Dendritic cell treated with granulocyte-macrophage colony-stimulating factor and Interleukin-4, amounts not matched to agents 40 ng/mL and 50 ng/mL, for 4 days (primary cell): ENCODE measurements around the gene GALC.

Source experiments
- H3K27ac Mint-ChIP-seq: one replicate; pipeline ENCODE4 v1.8.0; 2022; ENCODE audit warnings: mild to moderate bottlenecking, mixed read lengths
- H3K27me3 Mint-ChIP-seq: one replicate; pipeline ENCODE4 v1.8.0; 2022; ENCODE audit warnings: mild to moderate bottlenecking, mixed read lengths
- H3K36me3 Mint-ChIP-seq: one replicate; pipeline ENCODE4 v1.8.0; 2022; ENCODE audit warnings: low read depth, mixed read lengths
- H3K4me1 Mint-ChIP-seq: one replicate; pipeline ENCODE4 v1.8.0; 2022; ENCODE audit warnings: low read depth, mixed read lengths
- H3K4me3 Mint-ChIP-seq: one replicate; pipeline ENCODE4 v1.8.0; 2022; ENCODE audit warnings: mild to moderate bottlenecking, moderate library complexity, mixed read lengths
- H3K9me3 Mint-ChIP-seq: one replicate; pipeline ENCODE4 v1.8.0; 2022; ENCODE audit warnings: mixed read lengths
- intact Hi-C: fragments of 100-400 bp; cut with micrococcal nuclease; formaldehyde crosslinking; loops from one replicate; pipeline ENCODE4 v1.15.0; 2022

The GALC gene

GRCh38 chr14:87908550-87908949 is 84.4 kb downstream of the GALC start:
- no peaks in the 10 kb centered on the region for H3K36me3 Mint-ChIP-seq
- peaks cover 5% of the 10 kb centered on the region for H3K27me3 Mint-ChIP-seq
- H3K27ac Mint-ChIP-seq, result no peak overlapping the region
- no peaks in the 10 kb centered on the region for H3K4me1 Mint-ChIP-seq
- no peak overlapping the region for H3K4me3 Mint-ChIP-seq
- intact Hi-C loops, result no loop called here
- peaks cover 2% of the 10 kb centered on the region for H3K9me3 Mint-ChIP-seq

GRCh38 chr14:87901652-87902051 is 91.3 kb downstream of the GALC start:
- Mint-ChIP-seq H3K27me3 (peaks cover 15% of the 10 kb centered on the region), H3K27ac (no peak overlapping the region), H3K4me1 (no peaks in the 10 kb centered on the region), H3K9me3 (no peaks in the 10 kb centered on the region), H3K36me3 (no peaks in the 10 kb centered on the region), H3K4me3 (no peak overlapping the region)
- intact Hi-C loops, result no loop called here

- intact Hi-C loops, result no loop called here
- Mint-ChIP-seq H3K36me3 (no peaks in the 10 kb centered on the region), H3K9me3 (no peaks in the 10 kb centered on the region), H3K4me3 (no peak overlapping the region), H3K4me1 (no peaks in the 10 kb centered on the region), H3K27ac (no peak overlapping the region), H3K27me3 (peaks cover 16% of the 10 kb centered on the region)
Observed at GRCh38 chr14:87901236-87901635, 91.7 kb downstream of the GALC start.

GRCh38 chr14:87899228-87899627 is 93.8 kb downstream of the GALC start:
- Mint-ChIP-seq H3K27ac (no peak overlapping the region), H3K36me3 (no peaks in the 10 kb centered on the region), H3K27me3 (peaks cover 16% of the 10 kb centered on the region), H3K4me1 (no peaks in the 10 kb centered on the region), H3K4me3 (no peak overlapping the region), H3K9me3 (no peaks in the 10 kb centered on the region)
- intact Hi-C loops, result loop anchor here (5.0 kb wide), 1 partner anchor 92 kb away; no protein-coding TSS in a partner anchor

GRCh38 chr14:87898301-87898700 is 94.7 kb downstream of the GALC start:
- H3K4me3 Mint-ChIP-seq, result no peak overlapping the region
- peaks cover 13% of the 10 kb centered on the region for H3K27me3 Mint-ChIP-seq
- no peaks in the 10 kb centered on the region for H3K9me3 Mint-ChIP-seq
- H3K36me3 Mint-ChIP-seq, result no peaks in the 10 kb centered on the region
- intact Hi-C loops, result loop anchor here (5.0 kb wide), 1 partner anchor 91 kb away; no protein-coding TSS in a partner anchor
- no peaks in the 10 kb centered on the region for H3K4me1 Mint-ChIP-seq
- H3K27ac Mint-ChIP-seq, result no peak overlapping the region

GRCh38 chr14:87896393-87897380 is 96.3 kb downstream of the GALC start:
- H3K27ac Mint-ChIP-seq, result no peak overlapping the region
- H3K9me3 Mint-ChIP-seq, result no peaks in the 10 kb centered on the region
- intact Hi-C loops, result loop anchor here (5.0 kb wide), 1 partner anchor 89 kb away; no protein-coding TSS in a partner anchor
- no peak overlapping the region for H3K4me3 Mint-ChIP-seq
- H3K4me1 Mint-ChIP-seq, result no peaks in the 10 kb centered on the region
- peaks cover 13% of the 10 kb centered on the region for H3K27me3 Mint-ChIP-seq
- H3K36me3 Mint-ChIP-seq, result no peaks in the 10 kb centered on the region

- Mint-ChIP-seq H3K27ac (no peak overlapping the region), H3K4me1 (no peaks in the 10 kb centered on the region), H3K27me3 (peaks cover 13% of the 10 kb centered on the region), H3K4me3 (no peak overlapping the region), H3K36me3 (no peaks in the 10 kb centered on the region), H3K9me3 (no peaks in the 10 kb centered on the region)
- intact Hi-C loops, result loop anchor here (5.0 kb wide), 1 partner anchor 88 kb away; no protein-coding TSS in a partner anchor
Observed at GRCh38 chr14:87894920-87895319, 98.1 kb downstream of the GALC start.

- H3K27me3 Mint-ChIP-seq, result peaks cover 13% of the 10 kb centered on the region
Observed at GRCh38 chr14:87892763-87893162, 100.2 kb downstream of the GALC start.

GRCh38 chr14:87888136-87888999 is 104.6 kb downstream of the GALC start:
- peaks cover 1% of the 10 kb centered on the region for H3K27me3 Mint-ChIP-seq
- H3K27ac Mint-ChIP-seq, result no peak overlapping the region
- H3K4me3 Mint-ChIP-seq, result no peak overlapping the region
- no peaks in the 10 kb centered on the region for H3K36me3 Mint-ChIP-seq
- no peaks in the 10 kb centered on the region for H3K4me1 Mint-ChIP-seq
- intact Hi-C loops, result no loop called here
- no peaks in the 10 kb centered on the region for H3K9me3 Mint-ChIP-seq

More at GRCh38 chr14:87892763-87893162, 100.2 kb downstream of the GALC start:
- Mint-ChIP-seq H3K4me3 (no peak overlapping the region), H3K36me3 (no peaks in the 10 kb centered on the region), H3K4me1 (no peaks in the 10 kb centered on the region), H3K27ac (no peak overlapping the region), H3K9me3 (no peaks in the 10 kb centered on the region)
- intact Hi-C loops, result no loop called here

- Mint-ChIP-seq H3K4me1 (no peaks in the 10 kb centered on the region), H3K4me3 (no peak overlapping the region), H3K27me3 (peaks cover 3% of the 10 kb centered on the region), H3K27ac (no peak overlapping the region), H3K36me3 (no peaks in the 10 kb centered on the region), H3K9me3 (no peaks in the 10 kb centered on the region)
- intact Hi-C loops, result no loop called here
Observed at GRCh38 chr14:87883750-87884149, 109.2 kb downstream of the GALC start.
